Measurements from ENCODE around the gene CREBBP. TPM values are rescaled to one million over a fixed set of nuclear protein-coding genes. Genes with fewer than 3 reads are reported as not detected.

The CREBBP gene
- total RNA-seq, 3 donors from 2014 or later: 61.6 to 82.6 (median 69.5) TPM

GRCh38 chr16:3908951-3909437 is 28.5 kb upstream of the CREBBP start:
- no peak for DNase-seq (ENCODE audit: low spot score in 2 of 2)
- TF ChIP-seq POLR2AphosphoS5 (IDR thresholded peaks at IDR 0.05): no peak
- TF ChIP-seq, protein P1, sequence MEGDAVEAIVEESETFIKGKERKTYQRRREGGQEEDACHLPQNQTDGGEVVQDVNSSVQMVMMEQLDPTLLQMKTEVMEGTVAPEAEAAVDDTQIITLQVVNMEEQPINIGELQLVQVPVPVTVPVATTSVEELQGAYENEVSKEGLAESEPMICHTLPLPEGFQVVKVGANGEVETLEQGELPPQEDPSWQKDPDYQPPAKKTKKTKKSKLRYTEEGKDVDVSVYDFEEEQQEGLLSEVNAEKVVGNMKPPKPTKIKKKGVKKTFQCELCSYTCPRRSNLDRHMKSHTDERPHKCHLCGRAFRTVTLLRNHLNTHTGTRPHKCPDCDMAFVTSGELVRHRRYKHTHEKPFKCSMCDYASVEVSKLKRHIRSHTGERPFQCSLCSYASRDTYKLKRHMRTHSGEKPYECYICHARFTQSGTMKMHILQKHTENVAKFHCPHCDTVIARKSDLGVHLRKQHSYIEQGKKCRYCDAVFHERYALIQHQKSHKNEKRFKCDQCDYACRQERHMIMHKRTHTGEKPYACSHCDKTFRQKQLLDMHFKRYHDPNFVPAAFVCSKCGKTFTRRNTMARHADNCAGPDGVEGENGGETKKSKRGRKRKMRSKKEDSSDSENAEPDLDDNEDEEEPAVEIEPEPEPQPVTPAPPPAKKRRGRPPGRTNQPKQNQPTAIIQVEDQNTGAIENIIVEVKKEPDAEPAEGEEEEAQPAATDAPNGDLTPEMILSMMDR (IDR thresholded peaks at IDR 0.05): no peak
- no peak for TF ChIP-seq POLR2A (IDR thresholded peaks at IDR 0.05)
- intact Hi-C loops (cut with DNase I; ENCODE audit: low total_unique reads): no loop called here
- no peaks in the 10 kb centered on the region for H3K27me3 ChIP-seq
- H3K27ac ChIP-seq: no peak overlapping the region
- H3K36me3 ChIP-seq: no peaks in the 10 kb centered on the region
- no peak overlapping the region for H3K4me3 ChIP-seq
- no peaks in the 10 kb centered on the region for H3K9me3 ChIP-seq
- H3K4me1 ChIP-seq: no peaks in the 10 kb centered on the region

DNA sequence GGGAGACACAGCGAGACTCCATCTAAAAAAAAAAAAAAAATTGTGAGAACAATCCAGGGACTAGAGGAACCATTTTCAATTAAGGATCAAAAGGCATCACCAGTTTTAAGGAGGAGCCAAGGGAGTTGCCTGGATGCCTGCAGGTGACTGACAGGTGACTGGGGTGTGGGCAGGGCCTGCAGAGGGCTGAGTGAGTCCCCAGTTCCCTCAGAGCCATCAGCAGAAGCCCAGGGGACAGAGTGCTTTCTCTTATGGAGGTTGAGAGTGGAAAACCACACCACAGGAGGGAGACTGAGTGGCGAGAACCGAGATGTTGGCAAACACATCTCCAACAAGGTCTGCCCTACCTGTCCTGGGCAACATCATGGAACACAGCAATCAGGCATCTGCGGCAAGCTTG is 27.1 kb upstream of the CREBBP start:
- DNase-seq (ENCODE audit: low spot score in 2 of 2): no peak
- intact Hi-C loops (cut with DNase I; ENCODE audit: low total_unique reads): no loop called here
- no peak overlapping the region for H3K4me3 ChIP-seq
- no peak overlapping the region for H3K27ac ChIP-seq
- H3K4me1 ChIP-seq: no peaks in the 10 kb centered on the region
- TF ChIP-seq POLR2A (IDR thresholded peaks at IDR 0.05) (no peak), POLR2AphosphoS5 (IDR thresholded peaks at IDR 0.05) (no peak)
- TF ChIP-seq, protein P1 (IDR thresholded peaks at IDR 0.05): no peak
- no peaks in the 10 kb centered on the region for H3K36me3 ChIP-seq
- no peaks in the 10 kb centered on the region for H3K9me3 ChIP-seq
- no peaks in the 10 kb centered on the region for H3K27me3 ChIP-seq

DNA sequence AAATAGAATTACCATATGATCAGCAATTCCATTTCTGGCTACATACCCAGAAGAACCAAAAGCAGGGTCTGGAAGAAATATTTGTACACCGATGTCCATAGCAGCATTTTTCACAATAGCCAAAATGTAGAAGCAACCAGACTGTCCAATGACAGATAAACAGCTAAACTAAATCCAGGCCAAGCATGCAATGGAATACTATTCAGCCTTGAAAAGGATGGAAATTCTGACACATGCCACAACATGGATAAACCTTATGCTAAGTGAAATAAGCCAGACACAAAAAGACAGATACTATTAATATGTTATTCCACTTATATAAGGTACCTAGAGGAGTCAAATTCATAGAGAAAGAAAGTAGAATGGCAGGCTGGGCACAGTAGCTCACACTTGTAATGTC is 25.9 kb upstream of the CREBBP start:
- TF ChIP-seq, protein P1 (IDR thresholded peaks at IDR 0.05): no peak
- TF ChIP-seq POLR2A (IDR thresholded peaks at IDR 0.05) (no peak), POLR2AphosphoS5 (IDR thresholded peaks at IDR 0.05) (no peak)

DNA sequence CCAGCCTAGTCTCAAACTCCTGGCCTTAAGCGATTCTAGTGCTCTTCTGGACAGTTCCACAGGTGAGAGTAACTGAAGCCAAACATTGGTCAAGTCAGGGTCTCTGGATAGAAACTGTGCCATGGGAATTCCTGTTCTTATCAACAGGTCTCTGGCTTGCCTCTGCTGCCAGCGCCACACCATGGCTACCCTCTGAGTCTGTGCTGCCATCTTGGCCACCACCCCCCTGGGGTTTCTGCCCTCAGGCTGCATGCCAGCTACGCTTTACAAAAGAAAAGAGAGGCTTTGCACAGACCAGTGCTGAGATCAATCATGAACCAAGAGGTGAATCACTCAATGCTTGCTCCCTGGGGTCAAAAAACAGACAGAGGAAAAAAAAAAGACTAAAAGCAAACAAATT is 24.4 kb upstream of the CREBBP start:
- Histone ChIP-seq H3K27me3 (no peaks in the 10 kb centered on the region), H3K36me3 (no peaks in the 10 kb centered on the region), H3K27ac (no peak overlapping the region), H3K4me1 (no peaks in the 10 kb centered on the region), H3K4me3 (no peak overlapping the region), H3K9me3 (no peaks in the 10 kb centered on the region)
- intact Hi-C loops (cut with DNase I; ENCODE audit: low total_unique reads): no loop called here
- DNase-seq (ENCODE audit: low spot score in 2 of 2): no peak
- TF ChIP-seq POLR2A (IDR thresholded peaks at IDR 0.05) (no peak), POLR2AphosphoS5 (IDR thresholded peaks at IDR 0.05) (no peak)
- TF ChIP-seq, protein P1 (IDR thresholded peaks at IDR 0.05): no peak

More for the DNA sequence above, 25.9 kb upstream of the CREBBP start:
- intact Hi-C loops (cut with DNase I; ENCODE audit: low total_unique reads): no loop called here
- Histone ChIP-seq H3K4me1 (no peaks in the 10 kb centered on the region), H3K27me3 (no peaks in the 10 kb centered on the region), H3K27ac (no peak overlapping the region), H3K4me3 (no peak overlapping the region), H3K36me3 (no peaks in the 10 kb centered on the region), H3K9me3 (no peaks in the 10 kb centered on the region)
- no peak for DNase-seq (ENCODE audit: low spot score in 2 of 2)

- H3K4me1 ChIP-seq: no peaks in the 10 kb centered on the region
- H3K27ac ChIP-seq: no peak overlapping the region
- peaks cover 0 to 2% of the 10 kb centered on the region in 2 donors for H3K9me3 ChIP-seq
- no peak overlapping the region for H3K4me3 ChIP-seq
- DNase-seq (ENCODE audit: low spot score in 2 of 2): no peak
- intact Hi-C loops (cut with DNase I; ENCODE audit: low total_unique reads): no loop called here
- no peaks in the 10 kb centered on the region for H3K36me3 ChIP-seq
- no peaks in the 10 kb centered on the region for H3K27me3 ChIP-seq
- TF ChIP-seq, protein P1 (IDR thresholded peaks at IDR 0.05): no peak
- no peak for TF ChIP-seq POLR2AphosphoS5 (IDR thresholded peaks at IDR 0.05)
- TF ChIP-seq POLR2A (IDR thresholded peaks at IDR 0.05): no peak
Observed at GRCh38 chr16:3890091-3890490, 9.6 kb upstream of the CREBBP start.
